GM21576 (cell line): ENCODE results near the gene CHERP.
"Not testable (repeated sequence)": the region's sequence is repeated elsewhere in the genome, so short reads cannot be mapped to it uniquely, and the experiment has no call there.

Experiments used
- ATAC-seq: cut with Tn5 transposase; IDR thresholded peaks from one replicate; pipeline ENCODE4 v1.9.1; 2021; ENCODE audit warnings: mild to moderate bottlenecking, moderate library complexity; ENCODE audit not compliant: unreplicated experiment

Gene CHERP

DNA sequence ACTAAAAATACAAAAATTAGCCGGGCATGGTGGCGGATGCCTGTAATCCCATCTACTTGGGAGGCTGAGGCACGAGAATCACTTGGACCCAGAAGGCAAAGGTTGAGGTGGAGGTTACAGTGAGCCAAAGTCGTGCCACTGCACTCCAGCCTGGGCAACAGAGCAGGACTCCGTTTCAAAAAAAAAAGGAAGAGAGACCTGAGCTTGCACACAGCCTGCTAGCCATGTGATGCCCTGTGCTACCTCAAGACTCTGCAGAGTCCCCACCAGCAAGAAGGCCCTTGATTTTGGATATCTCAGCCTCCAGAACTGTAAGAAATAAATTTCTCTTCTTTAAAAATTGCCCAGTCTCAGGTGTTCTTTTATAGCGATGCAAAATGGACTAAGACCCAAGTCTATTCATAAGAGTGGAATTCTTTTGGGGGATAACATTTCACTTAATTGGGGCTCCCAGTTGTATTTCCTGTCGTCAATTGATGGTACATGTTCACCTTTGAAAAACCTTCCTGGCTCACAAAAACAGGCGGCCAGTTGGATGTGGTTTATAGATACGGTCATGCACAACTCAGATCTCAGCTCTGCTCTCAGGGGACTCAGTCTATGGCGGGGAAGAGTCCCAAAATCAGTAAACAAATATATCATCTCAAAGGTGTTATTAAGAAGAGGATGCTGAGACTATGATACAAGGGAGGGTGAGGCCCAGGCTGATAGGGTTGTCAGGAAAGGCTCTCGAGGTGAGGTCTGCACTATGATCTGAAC lies 2.4 kb upstream of the CHERP start:
- no peak for ATAC-seq

DNA sequence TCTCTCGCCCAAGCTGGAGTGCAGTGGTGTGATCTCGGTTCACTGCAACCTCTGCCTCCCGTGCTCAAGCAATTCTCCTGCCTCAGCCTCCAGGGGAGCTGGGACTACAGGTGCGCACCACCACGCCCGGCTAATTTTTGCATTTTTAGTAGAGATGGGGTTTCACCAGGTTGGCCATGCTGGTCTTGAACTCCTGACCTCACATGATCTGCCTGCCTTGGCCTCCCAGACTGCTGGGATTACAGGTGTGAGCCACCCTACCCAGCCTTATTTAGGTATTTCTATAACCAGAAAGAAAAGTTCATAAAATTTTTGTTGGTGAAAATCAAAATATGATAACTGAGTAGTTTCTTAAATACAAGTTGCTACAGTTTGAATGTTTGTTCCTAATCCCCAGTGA lies 1.5 kb upstream of the CHERP start:
- ATAC-seq = not testable (repeated sequence)

DNA sequence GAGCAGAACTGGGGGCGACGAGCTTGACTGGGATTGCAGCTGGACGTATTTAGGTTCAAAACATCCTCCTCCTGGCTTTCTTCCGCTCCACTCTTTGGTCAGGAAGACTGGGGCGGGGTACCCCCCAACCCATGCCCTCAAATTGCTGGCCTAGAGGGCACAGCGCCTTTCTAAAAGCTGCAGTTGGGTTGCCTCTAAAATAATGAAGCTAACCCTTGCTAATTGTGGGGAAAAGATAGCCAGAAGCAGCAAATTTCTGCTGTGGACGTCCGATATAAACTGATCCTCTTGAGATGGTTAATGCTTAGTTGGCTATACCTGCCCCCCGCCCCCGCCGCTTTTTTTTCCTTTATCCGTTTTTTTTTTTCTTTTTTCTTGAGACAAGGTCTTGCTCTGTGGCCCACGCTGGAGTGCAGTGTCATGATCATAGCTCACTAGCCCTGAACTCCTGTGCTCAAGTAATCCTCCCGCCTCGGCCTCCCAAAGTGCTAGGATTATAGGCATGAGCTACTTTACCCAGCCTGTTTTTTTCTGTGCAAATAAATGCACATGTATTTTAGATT lies 754 bp upstream of the CHERP start:
- ATAC-seq = no peak

DNA sequence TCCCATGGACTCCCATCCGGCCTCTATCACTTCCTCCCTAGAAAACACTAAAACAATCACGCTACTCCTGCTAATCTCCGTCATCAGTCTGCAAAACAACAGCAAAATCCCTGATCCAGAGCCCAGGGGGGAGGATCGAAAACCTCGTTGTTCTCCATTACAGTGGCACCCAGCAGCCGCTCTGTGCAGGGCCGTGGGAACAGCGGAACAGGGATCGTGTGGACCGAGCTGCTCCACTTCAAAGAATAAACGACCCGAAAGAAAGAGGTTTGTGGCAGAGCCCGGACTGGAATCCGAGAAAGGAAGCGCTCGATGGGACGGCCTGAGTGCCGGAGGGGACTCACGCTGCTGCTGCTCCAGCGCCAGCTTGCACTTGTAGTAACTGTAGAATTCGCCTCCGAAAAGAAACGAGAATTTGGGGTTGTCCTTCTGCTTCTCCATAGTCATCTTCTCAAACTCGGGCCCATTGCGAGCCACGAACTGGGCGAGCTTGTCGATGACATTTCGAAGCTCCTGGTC lies 652 bp downstream of the CHERP start:
- peak; percentile 7 for ATAC-seq

DNA sequence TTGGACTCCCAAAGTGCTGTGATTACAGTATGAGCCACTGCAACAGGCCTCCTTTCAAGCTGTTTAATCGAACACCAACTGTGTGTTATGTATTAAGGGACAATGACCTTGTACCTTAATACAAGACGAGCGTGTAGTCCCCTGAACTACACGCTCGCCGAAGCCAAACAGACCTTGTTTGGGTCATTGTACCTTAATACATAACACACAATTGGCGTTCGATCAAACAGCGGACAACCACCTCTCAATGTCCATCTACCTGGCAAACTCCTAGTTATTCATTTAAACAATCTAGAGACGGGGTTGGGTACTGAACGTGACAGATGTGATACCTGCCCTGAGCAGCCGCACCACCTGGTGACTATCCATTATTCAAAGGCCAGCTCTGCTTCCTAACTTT lies 1.3 kb downstream of the CHERP start:
- ATAC-seq = no peak

DNA sequence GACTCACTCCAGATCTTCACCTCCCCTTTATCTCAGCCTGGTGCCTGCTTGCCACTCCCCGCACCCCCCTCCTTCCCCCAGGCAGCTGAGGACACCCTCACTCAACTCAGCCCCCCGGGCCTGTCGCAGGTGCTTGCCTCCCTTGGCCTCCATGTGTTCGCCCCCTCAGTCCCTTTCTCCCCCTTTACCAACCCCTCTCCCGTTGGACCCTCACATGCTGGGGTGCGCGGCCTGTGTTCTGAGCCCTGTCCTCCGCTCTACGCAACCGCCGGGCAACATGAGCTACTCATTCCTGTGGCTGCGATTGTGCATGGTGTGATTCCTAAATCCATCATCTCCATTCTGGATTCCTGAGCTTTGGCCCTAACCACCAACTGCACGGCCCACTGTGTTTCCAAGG lies 5.1 kb downstream of the CHERP start:
- no peak for ATAC-seq

DNA sequence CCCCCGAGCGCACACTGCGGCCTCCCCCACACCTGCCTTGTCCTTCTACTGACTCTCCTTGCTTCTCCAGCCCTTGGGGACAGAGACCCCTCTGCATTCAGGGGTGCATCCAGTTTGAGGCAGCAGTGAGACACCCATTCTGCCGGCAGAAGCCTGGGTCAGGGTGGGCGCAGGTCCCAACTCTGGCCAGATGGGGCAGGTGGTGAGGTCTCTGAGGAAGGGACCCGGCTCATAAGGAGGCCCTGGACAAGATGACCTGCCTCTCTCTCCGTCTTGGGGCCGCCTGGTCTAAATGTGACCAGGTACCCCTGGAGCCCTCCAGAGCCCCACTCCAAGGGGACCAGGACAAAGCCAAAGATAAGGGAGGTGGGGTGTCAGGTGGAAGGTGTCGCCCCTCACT lies 6.1 kb downstream of the CHERP start:
- no peak for ATAC-seq

DNA sequence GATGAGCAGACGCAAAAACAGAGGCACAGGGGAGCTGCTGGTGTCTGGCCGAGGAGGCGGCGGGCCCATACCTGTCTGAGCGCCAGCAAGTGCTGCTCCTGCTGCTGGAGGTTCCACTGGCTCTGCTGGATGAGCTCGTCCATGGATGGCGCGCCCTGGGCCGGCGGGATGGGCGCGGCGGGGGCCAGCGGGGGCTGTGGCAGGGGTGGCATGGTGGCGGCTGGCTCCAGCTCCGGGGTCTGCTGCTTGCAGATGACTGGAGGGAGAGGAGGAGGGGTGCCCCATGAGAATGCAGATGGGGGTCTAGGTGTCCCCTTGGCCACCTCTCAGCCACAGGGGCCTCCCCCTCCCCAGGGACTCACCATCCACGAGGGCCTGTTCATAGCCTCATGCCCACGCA lies 6.9 kb downstream of the CHERP start:
- ATAC-seq = no peak

DNA sequence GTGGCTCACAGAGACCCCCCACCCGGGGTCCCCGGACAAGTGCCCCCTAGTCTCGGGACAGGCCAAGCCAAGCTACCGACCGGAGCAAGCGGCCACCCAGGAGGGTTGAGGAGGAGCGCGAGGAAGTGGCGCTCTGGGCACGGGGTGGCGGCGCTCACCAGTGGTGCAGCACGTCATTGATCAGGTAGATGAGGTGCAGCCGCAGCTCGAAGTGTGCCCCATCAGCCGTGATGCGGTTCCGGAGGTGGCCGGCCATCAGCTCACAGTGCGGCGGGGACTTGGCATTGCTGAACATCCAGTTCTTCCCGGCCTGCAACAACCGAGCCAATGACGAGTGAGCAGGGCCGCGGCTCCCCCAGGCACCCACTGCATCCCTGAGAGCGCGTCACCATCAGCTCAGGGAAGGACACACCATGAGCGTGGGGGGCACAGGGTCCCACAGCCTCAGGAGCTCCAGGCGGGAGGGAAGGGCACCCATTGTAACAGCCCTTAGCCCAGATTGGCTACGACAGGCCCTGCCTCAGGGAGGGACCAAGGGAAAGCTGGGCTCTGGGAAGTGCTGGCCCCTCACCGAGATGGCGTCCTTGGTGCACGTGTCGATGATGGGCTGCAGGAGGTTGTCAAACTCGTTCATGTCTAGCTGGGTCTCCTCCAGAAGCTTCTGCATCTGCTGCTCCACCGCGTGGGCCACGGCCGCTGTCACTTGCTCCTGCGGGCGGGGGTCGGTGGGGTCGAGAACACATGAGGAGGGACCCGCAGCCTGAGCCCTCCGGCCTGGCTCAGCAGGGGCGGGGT lies 9.6 kb downstream of the CHERP start:
- no peak for ATAC-seq

DNA sequence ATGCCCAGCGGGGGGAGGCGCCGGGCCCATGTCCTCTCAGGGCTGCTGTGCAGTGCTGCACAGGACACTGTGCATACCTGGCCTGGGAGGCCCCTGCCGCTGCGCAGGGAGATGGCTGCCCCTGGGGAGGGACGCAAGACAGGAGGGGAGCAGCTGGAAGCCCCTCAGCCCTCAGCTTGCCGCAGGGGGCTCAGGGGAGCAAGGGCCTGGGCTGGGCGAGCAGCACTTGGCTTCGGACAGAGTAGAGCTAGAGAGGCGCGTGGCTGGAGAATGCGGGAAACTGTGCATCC lies 10.9 kb downstream of the CHERP start:
- ATAC-seq = no peak

DNA sequence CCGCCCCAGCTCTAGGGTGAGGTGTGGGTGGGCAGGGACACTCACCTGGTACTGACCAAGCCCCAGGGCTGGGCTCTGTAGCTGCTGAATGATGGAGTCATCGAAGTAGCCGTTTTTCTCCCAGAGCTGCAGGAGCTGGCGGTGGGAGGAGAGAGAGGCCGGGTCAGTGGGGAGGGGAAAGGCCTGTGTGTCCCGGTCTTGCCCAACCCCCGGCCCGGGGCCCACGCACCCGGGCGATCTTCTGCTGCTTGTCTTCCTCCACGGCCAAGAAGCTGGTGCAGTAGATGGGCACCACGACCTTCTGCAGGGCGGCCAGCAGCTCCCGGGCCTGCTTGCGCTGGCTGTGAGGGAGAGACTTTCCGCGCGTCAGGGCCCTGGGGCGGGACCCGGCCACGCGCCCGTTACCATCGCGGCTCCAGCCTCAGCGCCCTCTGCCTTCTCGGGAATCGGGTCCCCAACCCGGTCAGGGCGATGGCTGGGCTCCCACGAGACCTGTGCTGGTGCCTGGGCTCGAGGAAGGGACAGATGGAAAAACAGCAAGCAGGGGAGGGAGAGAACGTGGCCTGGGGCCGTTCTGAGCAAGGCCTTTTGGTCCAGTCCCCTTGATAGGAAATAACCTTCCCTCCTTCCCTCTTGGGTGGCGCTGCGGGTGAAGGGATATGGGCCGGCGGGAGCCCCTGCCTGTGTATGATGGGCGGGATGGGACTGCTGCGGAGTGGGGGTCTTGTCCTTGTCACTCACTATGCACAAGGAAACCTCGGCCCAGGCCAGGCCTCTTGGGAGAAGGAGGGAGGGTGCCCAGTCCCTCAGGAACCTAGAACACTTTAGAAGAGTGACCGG lies 11.5 kb downstream of the CHERP start:
- no peak for ATAC-seq

DNA sequence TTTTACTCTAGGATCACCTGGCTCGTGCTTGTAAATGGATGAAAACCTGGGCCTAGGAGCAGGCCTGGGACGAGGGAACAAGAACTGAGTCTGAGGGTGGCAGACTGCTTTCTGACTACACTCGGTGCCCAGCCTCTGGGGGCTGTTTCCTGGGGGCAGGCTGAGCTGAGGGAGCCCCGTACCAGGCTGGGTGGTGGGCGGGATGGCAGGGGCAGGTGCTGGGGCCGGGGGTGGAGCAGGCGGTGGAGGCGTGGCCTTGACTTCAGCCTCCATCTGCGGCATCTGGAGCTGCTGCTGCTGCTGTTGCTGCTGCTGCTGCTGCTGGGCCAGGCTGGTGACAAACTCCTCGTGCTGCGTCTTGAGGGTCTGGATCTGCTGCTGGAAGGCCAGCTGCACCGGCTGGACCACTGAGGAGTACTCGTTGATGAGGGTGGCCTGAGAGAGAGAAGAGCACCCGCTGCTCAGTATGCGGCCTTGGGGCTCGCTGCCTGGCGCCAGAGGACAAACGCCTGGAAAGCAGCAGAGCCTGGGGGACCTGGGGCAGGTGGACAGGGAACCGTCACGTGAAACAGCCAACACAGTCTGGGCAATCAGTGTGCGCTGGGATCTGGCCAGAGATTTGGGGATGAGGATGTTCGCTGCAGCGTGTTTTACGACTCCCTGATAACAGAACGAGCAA lies 12.6 kb downstream of the CHERP start:
- ATAC-seq = no peak

DNA sequence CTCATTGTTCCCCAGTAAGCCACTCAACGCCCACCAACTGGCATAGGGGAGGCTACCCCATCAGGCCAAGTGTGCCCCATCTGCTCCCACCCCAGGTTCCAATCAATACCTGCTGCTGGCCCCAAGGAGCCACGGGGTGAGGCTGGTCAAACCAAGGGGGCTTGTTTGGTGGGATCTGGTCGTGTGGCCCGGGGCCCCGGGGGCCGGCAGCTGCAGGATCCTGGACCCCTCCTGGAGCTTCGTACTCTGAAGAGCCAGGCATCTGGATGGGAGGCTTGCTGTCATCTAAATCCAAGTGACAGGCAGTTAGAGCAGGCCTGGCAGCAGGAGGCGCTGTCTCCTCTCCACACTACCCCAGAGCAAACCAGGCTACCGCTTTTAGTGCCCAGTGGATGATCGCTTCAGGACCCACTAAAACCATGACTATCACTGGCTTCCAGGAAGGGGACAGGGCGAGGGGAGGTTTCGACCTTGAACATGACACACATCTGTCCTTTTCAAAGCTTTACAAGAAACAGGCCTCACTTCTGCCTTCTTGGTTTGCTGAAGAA lies 14.2 kb downstream of the CHERP start:
- no peak for ATAC-seq

DNA sequence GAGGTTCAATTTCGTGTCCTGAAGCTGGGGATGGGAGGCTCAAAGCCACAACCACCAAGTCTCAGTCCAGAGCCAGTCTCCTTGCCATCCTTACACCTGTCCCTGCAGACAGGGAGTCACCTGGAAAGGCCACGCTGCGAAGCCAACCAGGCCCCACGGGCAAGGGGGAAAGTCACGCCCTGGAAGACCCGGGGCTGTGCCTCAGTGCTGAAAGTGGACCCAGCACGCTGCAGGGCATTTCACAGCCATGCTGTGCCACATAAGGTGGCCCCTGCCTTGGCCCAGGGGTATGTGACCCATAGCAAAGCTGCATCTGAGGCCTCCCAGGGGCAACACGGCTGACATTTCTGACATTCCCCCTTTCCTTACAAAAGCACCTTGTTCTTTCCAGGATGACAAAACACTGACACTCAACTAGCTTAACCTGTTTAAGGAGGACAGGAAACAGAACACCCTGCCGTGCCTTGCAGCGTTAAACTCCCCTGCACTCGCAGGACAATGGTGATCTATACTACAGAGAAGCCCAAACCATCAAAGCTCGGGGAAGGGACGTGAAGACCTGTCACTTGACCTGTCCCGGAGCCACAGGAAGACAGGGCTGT lies 14.8 kb downstream of the CHERP start:
- ATAC-seq = no peak

DNA sequence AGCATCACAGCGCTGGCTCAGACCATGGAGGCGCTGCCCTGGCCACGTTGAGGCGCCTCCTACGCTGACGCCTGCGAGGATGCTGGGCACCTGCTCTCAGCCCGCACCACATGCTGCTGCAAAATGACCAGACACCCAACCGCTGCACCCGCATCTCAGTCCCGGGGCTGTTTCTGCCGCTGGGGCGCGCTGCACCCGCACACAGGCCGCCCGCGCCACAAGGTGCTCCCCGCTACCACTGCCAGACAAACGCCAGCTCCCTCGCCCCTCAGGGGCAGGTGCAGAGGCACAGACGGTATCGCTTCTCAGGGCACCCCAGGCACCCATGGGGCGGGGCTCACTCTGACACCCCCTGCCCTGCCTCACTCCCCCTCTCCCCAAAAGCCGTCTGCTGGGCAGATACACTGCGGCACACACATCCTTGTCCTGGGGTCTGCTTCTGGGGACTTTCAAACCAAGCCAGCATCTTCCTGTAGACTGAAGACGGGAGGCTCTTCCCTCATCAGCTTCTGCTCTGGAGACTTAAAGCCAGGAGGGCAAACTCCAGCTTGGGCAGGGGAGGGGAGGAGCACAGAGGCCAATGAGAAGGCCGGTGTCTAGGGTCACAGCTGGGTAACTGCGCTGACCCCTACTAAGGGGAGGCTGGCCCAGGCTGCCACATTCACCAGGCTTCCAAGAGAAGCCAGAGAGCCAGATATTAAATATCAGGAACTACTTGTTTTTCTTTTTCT lies 16.3 kb downstream of the CHERP start:
- no peak for ATAC-seq

DNA sequence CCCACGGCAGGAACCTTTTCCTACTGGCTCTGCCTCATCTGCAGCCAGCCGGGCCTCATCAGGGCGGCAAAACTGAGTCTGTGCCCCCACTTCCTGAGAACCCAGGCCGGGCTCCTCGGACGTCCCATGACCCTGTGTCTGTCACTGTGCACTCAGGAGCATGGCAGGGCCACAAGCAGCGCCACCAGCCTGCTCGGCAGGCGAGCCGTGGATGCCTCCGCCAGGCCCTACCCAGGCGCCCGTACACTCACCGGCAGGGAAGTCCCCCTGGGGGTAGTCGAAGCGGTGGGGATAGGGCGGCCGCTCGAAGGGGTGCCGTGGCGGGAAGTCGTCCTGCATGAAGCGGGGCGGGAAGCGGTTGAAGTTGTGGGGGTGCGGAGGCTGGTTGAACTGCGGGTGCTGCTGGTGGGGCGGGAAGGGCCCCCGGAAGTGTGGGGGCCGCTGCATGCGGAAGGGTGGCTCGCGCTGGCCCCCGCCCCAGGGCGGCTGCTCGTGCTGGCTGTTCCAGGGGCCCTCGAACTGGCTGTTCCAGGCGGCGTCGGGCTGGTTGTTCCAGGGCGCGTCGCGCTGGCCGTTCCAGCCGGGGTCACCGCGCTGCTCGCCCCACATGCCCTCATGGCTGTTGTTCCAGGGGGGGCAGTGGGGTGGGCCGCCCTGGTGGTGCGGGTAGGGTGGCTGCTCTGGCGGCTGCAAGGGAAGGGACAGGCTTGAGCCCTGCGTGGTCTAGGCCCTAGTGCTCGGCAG lies 17.1 kb downstream of the CHERP start:
- ATAC-seq = no peak

DNA sequence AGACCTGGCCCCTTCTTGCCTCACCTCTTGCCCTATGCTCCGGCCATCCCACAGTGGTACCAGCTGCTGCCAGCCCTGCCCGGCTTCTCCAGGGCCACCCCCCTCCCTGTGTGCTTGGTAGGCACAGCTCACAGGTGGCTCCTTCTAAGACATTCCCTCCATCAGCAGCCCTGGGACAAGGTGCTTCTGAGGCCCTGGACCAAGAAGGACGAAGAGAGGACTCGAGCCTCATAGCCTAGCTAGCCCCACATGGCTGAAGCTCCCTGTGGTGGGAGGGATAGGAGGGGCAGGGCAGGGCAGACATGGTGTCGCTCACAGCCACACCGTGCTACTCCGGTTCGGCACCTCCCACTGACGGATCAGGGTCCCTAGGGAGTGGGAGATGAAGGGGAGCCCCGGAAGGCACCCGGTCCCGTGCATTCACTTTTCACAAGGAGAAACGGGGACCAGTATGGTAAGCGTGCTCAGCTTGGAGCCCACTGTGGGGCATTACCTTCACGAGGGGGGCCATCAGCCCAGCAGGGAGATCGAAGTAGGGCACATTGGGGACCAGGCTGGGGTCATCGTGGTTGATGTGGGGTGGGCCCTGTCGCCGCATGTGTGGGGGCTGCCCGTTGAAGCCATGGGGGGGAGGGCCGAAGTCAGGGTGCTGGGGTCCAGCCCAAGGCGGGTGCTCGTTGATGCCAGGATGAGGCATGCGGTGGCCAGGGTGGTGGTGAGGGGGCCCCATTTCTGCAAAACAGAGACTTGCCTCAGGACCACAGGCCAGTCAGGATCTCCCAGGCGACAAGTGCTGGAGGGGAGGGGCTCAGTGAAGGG lies 19.5 kb downstream of the CHERP start:
- no peak for ATAC-seq
